Esophagus (tissue), 2 donors: ENCODE measurements around the gene PKNOX2. TPM values are rescaled to one million over a fixed set of nuclear protein-coding genes. Genes with fewer than 3 reads are reported as not detected.

Experiments
- H3K27ac ChIP-seq, 2 donors: one replicate each; pipeline ENCODE4 v1.5.1; 2013; ENCODE audit warnings: low read depth in 2 of 2, mild to moderate bottlenecking in 2 of 2, inconsistent platforms in 1 of 2, low read length in 1 of 2, moderate library complexity in 1 of 2
- H3K27me3 ChIP-seq, 2 donors: one replicate each; pipeline ENCODE4 v1.6.1; 2013; ENCODE audit warnings: low read length in 2 of 2, control low read depth in 1 of 2, mild to moderate bottlenecking in 1 of 2; ENCODE audit not compliant: insufficient read depth in 2 of 2, control insufficient read depth in 1 of 2
- H3K36me3 ChIP-seq, 2 donors: one replicate each; pipeline ENCODE4 v1.6.1; 2013; ENCODE audit warnings: low read length in 1 of 2; ENCODE audit not compliant: control insufficient read depth in 2 of 2, insufficient read depth in 2 of 2
- H3K4me1 ChIP-seq, 2 donors: one replicate each; pipeline ENCODE4 v1.6.1; 2013; ENCODE audit warnings: low read length in 1 of 2; ENCODE audit not compliant: control insufficient read depth in 2 of 2, insufficient read depth in 2 of 2
- H3K4me3 ChIP-seq, 2 donors: one replicate each; pipeline ENCODE4 v1.5.1; 2013; ENCODE audit warnings: low read length in 2 of 2, mild to moderate bottlenecking in 2 of 2, low read depth in 1 of 2, moderate library complexity in 1 of 2
- H3K9me3 ChIP-seq, 2 donors: one replicate each; pipeline ENCODE4 v1.6.1; 2013; ENCODE audit warnings: mild to moderate bottlenecking in 2 of 2, low read depth in 1 of 2, low read length in 1 of 2, moderate library complexity in 1 of 2; ENCODE audit not compliant: control insufficient read depth in 2 of 2, insufficient read depth in 1 of 2
- WGBS, 2 donors: extraction: QIAGEN DNeasy Blood & Tissue Kit; methylation state at CpG; one replicate each; pipeline ENCODE4 v1.1.7; 2013; 5-methylcytosine and 5-hydroxymethylcytosine counted together
- polyA plus RNA-seq, 2 donors: library from polyadenylated mRNA; stranded (reverse); fragments of 200-250 nt; gene quantifications; one replicate each; pipeline ENCODE4 v1.2.3, GENCODE V29; 2013
- donor health status: healthy with polysubstance abuse.
- donor health status: Bipolar disorder and iron deficiency.

Gene PKNOX2
- polyA plus RNA-seq, 2 donors, result 0.24 to 0.43 TPM

- H3K36me3 ChIP-seq, result no peaks in the 10 kb centered on the region
- no peaks in the 10 kb centered on the region for H3K27me3 ChIP-seq
- peaks cover 0 to 2% of the 10 kb centered on the region in 2 donors for H3K4me1 ChIP-seq
- H3K4me3 ChIP-seq, result no peak overlapping the region
- H3K9me3 ChIP-seq, result no peaks in the 10 kb centered on the region
- WGBS, 2 donors, result 62 to 68% methylated on average over 4 of the region's 4 CpGs
- H3K27ac ChIP-seq, result no peak overlapping the region
Observed at GRCh38 chr11:125320347-125321076, 156.0 kb downstream of the PKNOX2 start.

GRCh38 chr11:125322289-125322688, 157.7 kb downstream of the PKNOX2 start:
- no peaks in the 10 kb centered on the region for H3K9me3 ChIP-seq
- no peaks in the 10 kb centered on the region for H3K27me3 ChIP-seq
- WGBS, 2 donors, result 77 to 83% methylated on average over 8 of the region's 8 CpGs
- H3K27ac ChIP-seq, result no peak overlapping the region
- no peak overlapping the region for H3K4me3 ChIP-seq
- H3K36me3 ChIP-seq, result no peaks in the 10 kb centered on the region
- H3K4me1 ChIP-seq, result no peaks in the 10 kb centered on the region

GRCh38 chr11:125325196-125325595, 160.6 kb downstream of the PKNOX2 start:
- Histone ChIP-seq H3K36me3 (no peaks in the 10 kb centered on the region), H3K27me3 (no peaks in the 10 kb centered on the region), H3K4me1 (peaks cover 0 to 3% of the 10 kb centered on the region in 2 donors), H3K9me3 (no peaks in the 10 kb centered on the region), H3K4me3 (no peak overlapping the region), H3K27ac (no peak overlapping the region)
- 76 to 84% methylated on average over 3 of the region's 3 CpGs for WGBS, 2 donors

GRCh38 chr11:125326126-125326525, 161.6 kb downstream of the PKNOX2 start:
- 88 to 91% methylated on average over 4 of the region's 4 CpGs for WGBS, 2 donors
- no peak overlapping the region for H3K27ac ChIP-seq
- no peak overlapping the region for H3K4me3 ChIP-seq
- peaks cover 0 to 3% of the 10 kb centered on the region in 2 donors for H3K4me1 ChIP-seq
- no peaks in the 10 kb centered on the region for H3K27me3 ChIP-seq
- H3K36me3 ChIP-seq, result no peaks in the 10 kb centered on the region
- no peaks in the 10 kb centered on the region for H3K9me3 ChIP-seq

- Histone ChIP-seq H3K9me3 (no peaks in the 10 kb centered on the region), H3K27ac (no peak overlapping the region), H3K4me3 (no peak overlapping the region), H3K27me3 (no peaks in the 10 kb centered on the region), H3K36me3 (no peaks in the 10 kb centered on the region), H3K4me1 (peaks cover 0 to 3% of the 10 kb centered on the region in 2 donors)
- WGBS, 2 donors, result 74 to 78% methylated on average over 7 of the region's 7 CpGs
Observed at GRCh38 chr11:125327518-125328224, 163.1 kb downstream of the PKNOX2 start.

- Histone ChIP-seq H3K27me3 (no peaks in the 10 kb centered on the region), H3K4me1 (peaks cover 0 to 3% of the 10 kb centered on the region in 2 donors), H3K36me3 (no peaks in the 10 kb centered on the region), H3K9me3 (no peaks in the 10 kb centered on the region), H3K27ac (no peak overlapping the region), H3K4me3 (no peak overlapping the region)
- WGBS, 2 donors, result 83 to 90% methylated on average over 1 of the region's 1 CpG
Observed at GRCh38 chr11:125328225-125328580, 163.7 kb downstream of the PKNOX2 start.

- Histone ChIP-seq H3K4me3 (no peak overlapping the region), H3K27me3 (no peaks in the 10 kb centered on the region), H3K4me1 (peaks cover 0 to 3% of the 10 kb centered on the region in 2 donors), H3K27ac (no peak overlapping the region), H3K36me3 (no peaks in the 10 kb centered on the region), H3K9me3 (no peaks in the 10 kb centered on the region)
- WGBS, 2 donors, result 64 to 72% methylated on average over 9 of the region's 9 CpGs
Observed at GRCh38 chr11:125329786-125330185, 165.2 kb downstream of the PKNOX2 start.

- Histone ChIP-seq H3K36me3 (no peaks in the 10 kb centered on the region), H3K9me3 (no peaks in the 10 kb centered on the region), H3K27ac (no peak overlapping the region), H3K27me3 (no peaks in the 10 kb centered on the region), H3K4me1 (peaks cover 0 to 3% of the 10 kb centered on the region in 2 donors), H3K4me3 (no peak overlapping the region)
- 88 to 89% methylated on average over 10 of the region's 10 CpGs for WGBS, 2 donors
Observed at GRCh38 chr11:125330462-125331325, 166.1 kb downstream of the PKNOX2 start.

GRCh38 chr11:125331357-125332035, 166.9 kb downstream of the PKNOX2 start:
- Histone ChIP-seq H3K4me1 (peaks cover 0 to 3% of the 10 kb centered on the region in 2 donors), H3K36me3 (no peaks in the 10 kb centered on the region), H3K9me3 (no peaks in the 10 kb centered on the region), H3K27ac (no peak overlapping the region), H3K27me3 (no peaks in the 10 kb centered on the region), H3K4me3 (no peak overlapping the region)
- WGBS, 2 donors, result 74 to 77% methylated on average over 9 of the region's 9 CpGs
